HG03045 (cell line): ENCODE data around the gene HIVEP2.
A peak's percentile ranks its signal among the peaks of the same experiment; 100 is the strongest.

ENCODE experiments used
- ATAC-seq: cut with Tn5 transposase; IDR thresholded peaks from one replicate; pipeline ENCODE4 v1.9.1; 2021; ENCODE audit warnings: mild to moderate bottlenecking, moderate library complexity; ENCODE audit not compliant: unreplicated experiment

The HIVEP2 gene

DNA sequence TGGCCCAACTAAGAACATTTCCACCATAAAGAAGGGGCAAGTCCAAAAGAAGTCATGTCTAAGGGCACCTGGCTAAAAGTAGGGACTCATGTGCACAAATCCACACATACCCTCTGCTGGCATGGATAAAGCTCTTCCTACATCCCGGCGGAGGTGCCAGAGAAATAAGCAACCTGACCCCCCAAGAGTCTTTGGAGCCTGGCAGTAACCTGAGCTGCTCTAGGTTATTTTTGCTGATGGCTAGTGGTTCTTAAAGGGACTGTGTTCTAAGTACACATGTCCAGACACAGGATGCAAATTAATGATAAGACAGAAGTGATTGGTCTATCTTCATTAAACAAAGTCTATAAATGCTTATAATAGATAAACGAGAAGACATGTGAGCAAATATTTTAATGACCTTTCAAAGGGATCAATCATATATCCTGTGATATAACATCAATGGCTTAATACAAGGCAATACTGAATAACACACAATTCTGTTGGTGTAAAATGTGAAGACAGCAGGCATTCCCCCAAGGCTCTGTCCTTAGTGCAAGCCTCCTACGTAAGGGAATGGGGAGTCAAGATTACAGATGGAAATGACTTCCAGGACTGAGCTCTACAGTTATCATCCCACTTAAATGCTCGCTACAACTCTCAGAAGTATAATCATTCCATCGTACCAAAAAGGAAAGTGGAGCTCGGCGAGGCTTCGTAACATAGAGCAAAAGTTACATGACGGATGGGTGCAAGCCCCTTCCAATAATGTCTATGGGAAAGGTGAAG lies 52.5 kb downstream of the HIVEP2 start:
- ATAC-seq = no peak

DNA sequence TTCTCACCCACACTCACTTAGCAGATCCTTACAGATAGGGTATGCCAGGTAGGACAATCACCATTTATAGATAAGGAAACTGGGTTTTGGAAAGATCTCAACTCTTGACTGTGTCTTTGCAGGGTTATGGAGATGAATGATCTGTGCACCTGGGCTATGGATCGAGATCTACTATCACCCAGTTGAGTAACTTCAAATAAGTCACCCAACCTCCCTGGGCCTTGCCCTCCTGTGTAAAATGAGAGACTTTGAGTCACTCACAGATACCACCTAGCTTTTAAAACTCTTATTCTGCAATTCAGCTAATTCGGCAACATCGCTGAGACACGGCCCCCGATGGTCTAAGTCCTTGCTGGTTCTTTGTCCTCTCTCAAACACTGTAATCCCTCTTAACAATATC lies 53.5 kb downstream of the HIVEP2 start:
- ATAC-seq = no peak

DNA sequence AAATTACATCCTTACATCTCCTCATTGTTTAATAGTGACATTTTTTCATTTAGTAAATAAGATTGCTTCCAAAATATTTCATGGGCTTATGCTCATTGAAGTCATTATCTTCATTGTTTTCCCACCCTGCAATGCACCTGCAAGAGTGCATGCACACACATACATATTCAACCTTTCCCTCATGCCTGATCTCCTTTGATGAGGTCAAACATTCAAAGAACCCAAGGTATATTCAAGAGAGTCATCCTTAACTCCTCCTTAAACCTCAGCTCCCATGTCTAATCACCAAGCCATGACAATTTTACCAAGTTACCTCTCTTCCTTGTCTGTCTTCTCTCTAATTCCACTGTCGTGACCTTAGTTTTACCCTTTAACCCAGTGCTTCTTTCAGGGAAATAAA lies 56.5 kb downstream of the HIVEP2 start:
- no peak for ATAC-seq

DNA sequence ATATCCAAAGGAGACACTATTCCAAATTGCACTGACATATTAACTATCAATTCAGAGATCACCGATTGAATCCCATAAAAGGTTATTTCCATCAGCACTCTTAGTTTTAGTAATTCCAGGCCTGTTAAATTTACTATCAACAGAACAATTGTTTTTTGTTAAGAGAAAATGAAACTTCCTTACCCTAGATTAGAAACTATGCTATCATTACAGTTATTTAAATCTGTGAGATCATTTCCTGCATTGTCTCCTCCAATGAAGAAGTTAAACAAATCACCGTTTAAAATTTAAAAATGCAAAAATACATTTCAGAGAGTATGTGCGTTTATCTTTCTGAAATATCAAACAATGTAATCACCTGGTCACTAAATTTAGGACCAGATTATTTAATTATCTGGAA lies 57.5 kb downstream of the HIVEP2 start:
- no peak for ATAC-seq

DNA sequence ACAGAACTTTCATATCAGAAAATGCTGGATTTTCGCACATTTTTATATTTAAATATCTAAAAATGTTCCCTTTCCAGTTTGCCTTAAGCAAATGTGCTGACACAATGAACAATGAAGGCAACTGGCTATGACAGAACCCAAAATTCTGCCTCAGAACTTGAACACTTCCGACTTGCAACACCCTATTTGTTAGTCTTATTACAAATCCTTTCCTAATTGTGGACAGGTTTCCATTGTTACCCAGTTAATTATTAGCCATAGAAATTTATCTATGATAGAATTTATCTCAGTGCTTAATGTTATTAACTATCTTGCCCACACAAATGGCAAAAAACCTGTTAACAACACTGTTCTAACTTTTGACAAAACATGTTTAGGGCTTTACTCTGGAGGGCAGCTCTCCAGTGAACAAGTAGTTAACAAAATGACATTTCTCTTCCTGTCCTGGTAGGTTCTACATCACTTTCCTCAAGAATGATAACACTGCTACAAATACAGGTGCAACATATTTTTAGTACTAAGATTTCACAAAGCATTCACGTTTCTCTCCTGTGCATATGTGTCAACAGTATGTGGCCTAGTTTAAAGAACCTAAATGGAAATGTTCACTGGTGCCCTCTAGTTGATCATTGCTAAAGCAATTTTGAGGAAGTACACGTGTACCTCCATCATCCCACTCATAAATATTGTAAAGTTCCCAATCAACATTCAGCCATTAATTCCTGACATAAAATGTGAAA lies 58.4 kb downstream of the HIVEP2 start:
- peak; percentile 74 for ATAC-seq

DNA sequence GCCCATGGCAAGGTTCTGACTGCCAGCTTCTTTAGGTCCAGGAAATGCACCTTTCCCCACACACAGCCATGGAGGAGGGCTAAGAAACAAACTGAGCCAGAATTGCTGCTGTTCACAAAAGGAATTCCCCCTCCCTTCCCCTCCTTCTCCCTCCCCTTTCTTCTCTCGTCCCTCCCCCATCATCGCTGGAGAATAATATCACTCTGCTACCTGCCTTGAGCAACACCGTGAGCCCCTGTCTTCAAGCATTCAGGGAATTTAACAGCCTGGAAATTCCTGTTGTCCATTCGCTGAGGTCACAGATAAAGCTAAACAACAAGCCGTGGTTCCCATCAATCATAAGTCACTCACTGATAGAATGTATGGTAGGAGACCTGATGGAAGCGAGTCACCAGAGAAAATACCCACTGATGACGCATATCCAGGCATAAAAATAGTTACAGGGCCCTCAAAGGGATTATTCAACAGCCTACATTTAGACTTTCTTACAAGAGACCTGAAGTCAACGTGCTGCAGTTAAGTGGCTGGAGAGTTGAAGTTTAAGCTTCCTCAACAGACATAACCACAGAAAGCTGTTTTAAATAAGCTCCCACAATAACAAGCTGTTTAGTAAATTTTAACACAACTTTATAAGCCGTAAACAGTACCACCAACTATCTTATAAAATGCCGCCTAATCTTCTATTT lies 59.7 kb downstream of the HIVEP2 start:
- peak; percentile 69 for ATAC-seq

DNA sequence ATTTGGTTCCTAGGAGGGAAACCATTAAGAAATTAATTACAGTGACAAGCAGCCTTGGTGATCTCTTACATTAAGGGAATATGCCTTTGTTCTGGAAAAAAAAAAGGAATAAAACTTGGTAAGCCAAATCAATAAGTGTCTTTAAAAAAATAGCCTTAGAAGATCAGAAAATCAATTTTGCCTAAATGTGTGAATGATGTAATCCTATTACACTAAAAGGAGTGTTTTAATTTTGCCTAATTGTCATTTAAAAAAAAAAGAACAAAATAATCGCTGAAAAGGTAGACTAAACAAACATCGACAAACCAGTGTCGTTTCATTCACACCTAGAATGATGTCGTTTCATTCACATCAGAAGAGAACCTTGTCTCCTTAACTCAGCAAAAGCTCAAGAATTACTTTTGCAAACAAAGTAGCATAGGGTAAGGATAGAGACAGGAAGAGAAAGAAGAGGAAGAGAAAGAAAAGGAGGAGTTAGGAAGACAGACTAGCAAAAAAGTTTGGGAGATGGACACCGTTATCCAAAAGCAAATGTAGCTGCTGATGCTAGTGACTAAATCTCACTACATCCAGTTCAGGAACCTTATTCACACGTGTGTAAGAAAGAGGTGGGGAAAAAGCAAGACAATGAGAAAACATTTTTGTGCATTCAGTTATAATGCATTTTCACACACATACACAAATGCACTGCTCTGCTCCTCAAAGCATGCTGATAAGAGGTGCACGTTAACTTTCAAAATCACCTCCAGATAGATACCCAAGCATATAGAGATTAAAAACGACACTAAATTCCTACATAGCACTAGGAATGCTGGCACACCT lies 60.6 kb downstream of the HIVEP2 start:
- no peak for ATAC-seq

DNA sequence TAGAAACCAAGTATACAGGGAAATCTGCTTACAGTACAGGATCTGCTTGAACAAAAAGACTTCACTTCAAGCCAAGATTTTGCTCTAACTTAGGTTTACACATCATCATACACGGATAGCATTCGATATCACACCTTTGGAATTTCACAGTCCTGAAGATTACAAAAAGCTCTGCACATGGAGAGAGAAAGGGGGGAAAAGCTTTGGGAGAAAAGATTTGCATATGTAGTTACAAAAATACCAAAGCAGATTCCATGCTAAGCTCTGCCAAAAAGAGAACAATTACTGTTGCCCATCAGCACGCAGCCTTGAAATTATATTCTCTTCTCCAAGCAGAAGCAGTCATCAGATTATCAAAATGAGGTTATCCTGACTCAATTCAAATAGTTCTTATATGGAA lies 62.0 kb downstream of the HIVEP2 start:
- no peak for ATAC-seq

DNA sequence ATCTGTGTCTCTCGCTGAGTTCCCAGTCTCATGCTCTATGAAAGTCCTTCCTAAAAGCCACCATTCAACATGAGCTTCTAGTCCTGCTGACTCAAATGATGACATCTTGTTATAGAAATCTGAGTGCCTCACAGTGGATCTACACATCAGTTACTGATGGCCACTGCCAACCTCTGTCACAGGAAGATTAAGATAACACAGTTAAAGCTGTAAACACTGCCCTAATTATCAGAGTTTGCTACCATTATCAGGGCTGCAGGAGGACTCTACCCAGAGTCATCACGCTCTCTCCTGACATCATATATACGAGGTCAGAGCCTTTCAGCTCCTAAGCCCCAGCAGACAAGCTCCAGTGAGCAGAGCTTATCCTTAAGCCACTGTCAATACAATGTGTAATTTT lies 63.2 kb downstream of the HIVEP2 start:
- ATAC-seq = no peak

DNA sequence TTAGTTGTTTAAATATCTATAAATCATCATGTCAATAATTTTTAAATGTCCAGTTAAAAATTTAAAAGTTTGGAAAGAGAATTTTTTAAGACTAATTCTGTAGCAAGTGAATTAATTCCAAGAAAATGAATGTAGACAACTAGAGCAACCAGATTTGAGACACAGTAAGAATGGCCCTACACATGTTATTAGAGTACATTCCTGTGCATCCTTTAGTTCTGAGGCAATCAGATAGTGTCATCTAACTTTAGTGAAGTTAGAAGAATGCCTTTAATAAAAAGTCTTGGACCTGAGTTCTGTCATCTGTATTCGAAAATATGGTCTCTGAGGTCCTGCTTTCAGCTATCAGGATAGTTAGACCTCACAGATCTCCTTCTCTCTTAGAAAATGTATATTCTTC lies 63.7 kb downstream of the HIVEP2 start:
- ATAC-seq = no peak

DNA sequence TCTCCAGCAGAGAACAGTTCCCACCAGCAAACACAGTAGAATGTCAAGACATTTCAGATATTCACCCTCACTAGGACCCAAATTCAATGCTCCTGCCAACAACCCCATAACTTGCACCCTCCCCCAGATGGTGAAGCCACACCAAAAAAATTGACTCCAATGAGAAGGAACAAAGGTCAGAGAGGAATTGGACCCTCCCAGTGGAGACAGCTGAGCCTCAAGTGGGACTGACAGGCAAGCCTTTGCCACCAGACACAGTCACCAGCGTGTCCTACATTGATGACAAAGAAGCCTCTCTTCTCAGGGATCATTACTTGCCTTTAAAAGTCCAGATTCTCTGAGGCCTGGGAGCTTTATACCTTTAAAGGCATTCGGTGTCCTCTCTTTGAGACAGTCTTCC lies 64.8 kb downstream of the HIVEP2 start:
- no peak for ATAC-seq

DNA sequence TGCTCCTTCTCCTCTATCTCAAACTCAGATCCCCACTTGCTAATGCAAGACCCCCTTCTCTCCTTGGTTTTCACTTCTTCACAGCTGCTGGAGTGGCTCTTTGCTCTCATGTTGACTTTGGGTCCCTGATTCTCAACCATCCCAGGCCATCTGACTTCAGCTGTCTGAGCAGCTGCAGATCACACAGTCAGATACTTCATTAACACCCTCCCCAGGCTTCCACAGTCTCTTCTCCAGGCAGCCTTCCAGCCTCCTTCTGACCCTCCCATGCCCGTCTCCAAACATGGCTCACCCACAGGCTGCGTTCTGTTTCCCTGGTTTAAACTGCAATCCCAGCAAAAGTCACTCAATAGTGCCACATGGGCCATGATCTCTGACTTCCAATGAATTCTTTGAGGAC lies 65.4 kb downstream of the HIVEP2 start:
- ATAC-seq = no peak

DNA sequence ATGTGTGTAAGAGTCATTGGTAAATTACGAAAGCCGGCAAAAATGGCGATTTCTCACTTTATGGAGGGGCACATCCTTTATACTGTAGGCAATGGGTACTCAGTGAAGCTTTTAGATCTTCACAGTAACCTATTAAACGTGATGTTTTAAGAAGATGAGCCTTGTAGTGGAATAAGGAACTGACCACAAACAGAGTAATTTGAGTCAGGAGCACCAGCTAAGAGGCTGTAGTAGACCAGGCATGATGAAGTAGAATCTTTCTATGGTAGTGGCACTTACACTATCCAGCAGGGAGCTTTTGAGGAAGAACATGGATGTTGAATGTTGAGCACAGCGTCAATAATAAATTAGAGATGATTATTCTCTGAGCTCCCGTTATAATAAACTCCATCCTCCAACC lies 65.9 kb downstream of the HIVEP2 start:
- ATAC-seq = no peak

DNA sequence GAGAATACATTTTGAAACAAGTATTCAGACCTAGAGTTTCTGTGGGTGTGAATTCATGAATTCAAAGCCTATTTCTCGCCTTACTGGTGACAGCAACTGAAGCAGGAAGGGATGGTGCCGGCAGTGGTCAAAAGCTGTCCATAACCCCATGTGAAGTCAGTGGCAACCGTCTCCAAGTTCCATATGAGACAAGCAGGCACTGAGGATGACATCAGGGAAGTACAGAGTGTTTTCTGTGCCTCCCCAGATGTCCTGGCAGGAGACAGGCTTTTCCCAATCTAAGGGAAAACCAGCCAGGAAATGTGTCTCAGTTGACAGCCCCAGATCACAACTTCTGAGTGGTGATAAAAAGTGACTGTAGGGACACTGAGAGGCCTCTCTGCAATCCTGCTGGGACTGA lies 66.6 kb downstream of the HIVEP2 start:
- ATAC-seq = no peak

DNA sequence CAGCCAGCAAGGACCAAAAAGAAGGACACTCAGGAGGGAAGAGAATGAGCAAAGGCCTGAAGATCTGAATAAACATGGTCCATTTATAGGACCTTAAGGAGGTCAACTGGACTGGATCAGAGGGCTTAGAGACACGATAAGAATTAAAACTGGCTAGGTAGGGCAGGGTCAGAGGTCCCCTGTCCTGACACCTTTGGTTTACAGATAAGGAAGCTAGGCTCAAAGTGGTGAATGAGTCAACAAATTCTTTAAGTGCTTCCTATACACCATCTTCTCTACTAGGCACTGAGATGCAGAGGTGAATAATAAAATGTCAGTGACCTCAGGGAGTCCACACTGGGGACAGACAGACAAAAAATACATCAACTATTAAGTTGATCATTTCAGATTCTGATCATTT lies 70.3 kb downstream of the HIVEP2 start:
- no peak for ATAC-seq

DNA sequence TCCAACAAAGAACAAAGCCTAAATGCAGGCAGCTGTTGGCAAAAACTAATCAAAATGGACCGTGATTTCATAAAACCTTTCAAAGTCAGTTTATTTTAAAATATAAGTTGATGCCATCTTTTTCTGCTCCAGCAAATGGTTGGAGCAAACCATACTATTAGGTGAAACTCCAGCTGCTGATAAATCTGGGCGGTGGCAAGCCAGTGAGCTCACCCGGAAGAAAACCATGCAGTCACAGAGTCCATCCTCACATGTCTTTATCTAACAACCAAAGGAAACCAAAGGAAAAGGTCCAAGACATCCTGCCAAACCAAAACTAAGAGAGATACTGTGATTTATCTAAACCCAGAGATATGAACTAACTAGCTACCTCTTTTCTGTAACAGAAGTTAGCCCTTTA lies 72.6 kb downstream of the HIVEP2 start:
- no peak for ATAC-seq

DNA sequence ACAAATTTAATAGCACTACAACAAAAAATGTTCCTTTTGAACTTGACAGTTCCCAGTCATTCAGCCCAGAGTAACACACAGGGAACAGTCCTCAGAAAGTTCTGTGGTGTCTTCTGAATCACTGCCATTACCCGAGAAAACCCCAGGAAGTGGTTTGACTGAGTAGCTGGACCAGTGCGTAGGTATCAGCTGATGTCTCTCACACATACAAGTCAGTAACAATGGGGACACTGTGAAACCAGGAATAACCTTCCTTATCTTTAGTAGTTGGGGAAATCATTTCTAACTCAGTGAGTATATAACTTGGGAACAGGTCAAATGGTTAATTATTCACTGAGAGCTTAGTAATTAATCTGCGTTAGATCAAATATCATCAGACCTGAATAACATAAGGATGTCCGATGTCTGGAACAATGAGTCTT lies 73.1 kb downstream of the HIVEP2 start:
- peak; percentile 96 for ATAC-seq

DNA sequence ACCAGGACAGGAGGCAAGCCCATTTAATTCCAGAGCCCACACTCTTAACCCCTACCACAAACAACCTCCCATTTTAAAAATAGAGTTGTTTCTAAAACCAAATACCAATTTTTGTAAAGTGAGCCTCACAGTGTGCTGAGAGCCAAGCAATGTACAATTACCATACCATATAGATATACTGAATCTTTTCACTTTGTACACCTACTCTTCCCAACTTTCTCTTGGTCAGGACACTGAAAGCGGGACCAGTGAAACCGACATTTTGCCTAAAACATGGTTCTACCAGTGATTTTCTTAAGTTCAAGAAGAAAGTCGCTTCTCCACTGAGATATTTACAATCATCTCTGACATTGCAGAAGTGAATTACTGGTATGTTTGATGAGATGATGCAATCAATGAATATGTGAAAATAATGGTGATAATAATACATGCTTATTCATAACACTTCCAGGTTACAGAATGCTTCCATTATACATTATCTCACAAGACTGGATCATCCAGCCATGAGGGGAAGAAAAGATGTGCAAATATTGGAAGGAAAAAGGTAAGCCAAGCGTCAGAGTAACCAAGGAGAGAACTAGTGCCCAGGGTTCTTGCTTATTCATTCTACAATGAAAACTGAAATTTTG lies 74.1 kb downstream of the HIVEP2 start:
- ATAC-seq = no peak

DNA sequence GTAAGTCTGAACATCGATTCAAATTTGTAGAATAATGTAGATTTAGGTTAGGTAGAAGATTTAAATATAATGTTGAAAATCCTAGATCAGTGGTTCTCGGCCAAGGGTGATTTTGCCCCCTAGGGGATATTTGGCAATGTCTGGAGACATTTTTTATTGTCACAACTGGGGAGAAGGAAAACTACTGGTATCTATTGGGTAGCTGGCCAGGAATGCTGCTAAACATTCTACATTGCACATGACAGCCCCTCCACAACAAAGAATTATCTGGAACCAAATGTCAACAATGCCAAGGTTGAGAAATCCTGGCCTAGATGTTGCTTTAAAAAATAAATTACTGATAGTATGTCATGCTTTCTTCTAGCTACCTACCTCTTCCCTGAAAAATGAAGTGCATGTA lies 76.1 kb downstream of the HIVEP2 start:
- no peak for ATAC-seq

DNA sequence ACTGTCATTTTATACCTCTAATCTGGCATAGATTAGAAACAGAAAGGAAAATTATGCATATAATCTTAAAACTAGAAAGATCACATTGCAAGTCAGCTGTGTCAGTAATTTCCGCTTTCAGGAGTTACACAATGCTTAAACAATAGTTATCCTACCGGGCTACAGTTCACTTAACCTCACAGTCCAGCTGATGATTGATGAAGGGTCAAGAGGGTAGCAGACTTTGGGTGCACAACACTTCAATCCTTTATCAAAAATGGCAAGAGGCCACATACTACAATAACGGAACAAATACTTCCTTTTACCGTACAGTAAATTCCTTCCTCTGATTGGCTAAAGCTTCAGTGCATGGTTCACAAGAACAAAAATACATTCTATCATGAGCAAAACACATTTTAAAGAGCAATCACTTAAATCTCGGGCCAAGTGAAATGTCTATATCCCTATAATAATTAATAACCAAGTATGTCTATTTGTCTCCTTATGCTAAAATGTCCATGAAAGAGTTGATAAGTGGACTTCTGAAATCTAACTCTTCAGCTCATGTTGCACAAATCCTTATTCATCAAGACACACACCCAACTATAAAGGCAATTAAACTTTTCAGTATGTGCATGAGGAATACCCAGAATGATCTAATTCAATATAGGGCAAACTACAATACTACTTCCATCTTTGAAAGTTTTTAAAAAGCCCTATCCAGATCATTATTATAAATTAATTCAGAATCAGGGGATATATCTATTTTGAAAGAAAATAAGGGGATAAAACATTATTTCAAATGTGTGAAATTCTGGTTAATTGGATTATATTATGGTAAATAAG lies 76.8 kb downstream of the HIVEP2 start:
- ATAC-seq = no peak
